NT2/D1 (cell line): ENCODE data around the gene ADAM23.

Experiments
- DNase-seq: peaks from one replicate; pipeline ENCODE4 v3.0.0-alpha.2; 2011; ENCODE audit warnings: low read depth, low spot score
- H3K27me3 ChIP-seq: 2 replicates; pipeline ENCODE4 v1.6.0; 2011; ENCODE audit warnings: mild to moderate bottlenecking; ENCODE audit not compliant: insufficient read length, insufficient read depth
- H3K36me3 ChIP-seq: 2 replicates; pipeline ENCODE4 v1.6.1; 2011; ENCODE audit warnings: mild to moderate bottlenecking, low read length, mixed read lengths; ENCODE audit not compliant: insufficient read depth, insufficient read length
- H3K4me1 ChIP-seq: 2 replicates; pipeline ENCODE4 v1.5.1; 2011; ENCODE audit not compliant: insufficient read depth, insufficient read length
- H3K4me3 ChIP-seq: 2 replicates; pipeline ENCODE4 v1.5.1; 2011; ENCODE audit warnings: low read depth; ENCODE audit not compliant: insufficient read length
- H3K9ac ChIP-seq: 2 replicates; pipeline ENCODE4 v1.6.0; 2011; ENCODE audit warnings: low read depth; ENCODE audit not compliant: insufficient read length
- H3K9me3 ChIP-seq: 2 replicates; pipeline ENCODE4 v1.5.1; 2011; ENCODE audit warnings: mild to moderate bottlenecking, low read length; ENCODE audit not compliant: insufficient read depth
- SUZ12 ChIP-seq: IDR thresholded peaks from 2 replicates; pipeline ENCODE4 v1.6.1; 2011; ENCODE audit not compliant: insufficient read length, insufficient read depth; ENCODE audit errors: extremely low read depth
- YY1 ChIP-seq: IDR thresholded peaks from 2 replicates; pipeline ENCODE4 v1.6.1; 2011; ENCODE audit not compliant: insufficient read length, insufficient read depth
- ZNF274 ChIP-seq: IDR thresholded peaks from 2 replicates; pipeline ENCODE4 v1.6.1; 2011; ENCODE audit warnings: mild to moderate bottlenecking, low read depth, low read length

Gene ADAM23

GRCh38 chr2:206527153-206527552 is 83.8 kb downstream of the ADAM23 start:
- Histone ChIP-seq H3K36me3 (no peaks in the 10 kb centered on the region), H3K4me3 (no peak overlapping the region), H3K27me3 (no peaks in the 10 kb centered on the region), H3K4me1 (no peaks in the 10 kb centered on the region), H3K9me3 (no peaks in the 10 kb centered on the region), H3K9ac (no peak overlapping the region)
- TF ChIP-seq SUZ12 (no peak), YY1 (no peak), ZNF274 (no peak)
- no peak for DNase-seq

GRCh38 chr2:206530727-206531126 is 87.4 kb downstream of the ADAM23 start:
- H3K4me1 ChIP-seq: no peaks in the 10 kb centered on the region
- H3K27me3 ChIP-seq: no peaks in the 10 kb centered on the region
- no peaks in the 10 kb centered on the region for H3K9me3 ChIP-seq
- TF ChIP-seq YY1: no peak
- no peak for TF ChIP-seq SUZ12
- no peak for TF ChIP-seq ZNF274
- no peaks in the 10 kb centered on the region for H3K36me3 ChIP-seq
- H3K4me3 ChIP-seq: no peak overlapping the region
- DNase-seq: no peak
- H3K9ac ChIP-seq: peak overlapping the region; percentile 14

- Histone ChIP-seq H3K27me3 (no peaks in the 10 kb centered on the region), H3K9me3 (no peaks in the 10 kb centered on the region), H3K36me3 (no peaks in the 10 kb centered on the region), H3K4me3 (no peak overlapping the region), H3K9ac (no peak overlapping the region), H3K4me1 (no peaks in the 10 kb centered on the region)
- no peak for DNase-seq
- no peak for TF ChIP-seq YY1
- TF ChIP-seq SUZ12: no peak
- no peak for TF ChIP-seq ZNF274
Observed at GRCh38 chr2:206531996-206532543, 88.7 kb downstream of the ADAM23 start.

GRCh38 chr2:206533977-206534376 is 90.6 kb downstream of the ADAM23 start:
- Histone ChIP-seq H3K36me3 (no peaks in the 10 kb centered on the region), H3K27me3 (no peaks in the 10 kb centered on the region), H3K4me3 (no peak overlapping the region), H3K9ac (no peak overlapping the region), H3K4me1 (no peaks in the 10 kb centered on the region), H3K9me3 (no peaks in the 10 kb centered on the region)
- TF ChIP-seq ZNF274 (no peak), SUZ12 (no peak), YY1 (no peak)
- DNase-seq: no peak

- Histone ChIP-seq H3K27me3 (no peaks in the 10 kb centered on the region), H3K9me3 (no peaks in the 10 kb centered on the region), H3K4me1 (no peaks in the 10 kb centered on the region), H3K36me3 (no peaks in the 10 kb centered on the region), H3K9ac (no peak overlapping the region), H3K4me3 (no peak overlapping the region)
- TF ChIP-seq YY1 (no peak), SUZ12 (no peak), ZNF274 (no peak)
- DNase-seq: no peak
Observed at GRCh38 chr2:206535260-206535986, 92.1 kb downstream of the ADAM23 start.

GRCh38 chr2:206540757-206541156 is 97.4 kb downstream of the ADAM23 start:
- TF ChIP-seq YY1 (no peak), SUZ12 (no peak), ZNF274 (no peak)
- no peak for DNase-seq

GRCh38 chr2:206543073-206543472 is 99.7 kb downstream of the ADAM23 start:
- H3K4me3 ChIP-seq: no peak overlapping the region
- no peaks in the 10 kb centered on the region for H3K36me3 ChIP-seq
- H3K4me1 ChIP-seq: no peaks in the 10 kb centered on the region
- no peak for DNase-seq
- H3K27me3 ChIP-seq: no peaks in the 10 kb centered on the region
- no peak overlapping the region for H3K9ac ChIP-seq
- TF ChIP-seq SUZ12: no peak
- TF ChIP-seq YY1: no peak
- no peak for TF ChIP-seq ZNF274
- no peaks in the 10 kb centered on the region for H3K9me3 ChIP-seq

More at GRCh38 chr2:206540757-206541156, 97.4 kb downstream of the ADAM23 start:
- no peaks in the 10 kb centered on the region for H3K4me1 ChIP-seq
- H3K9ac ChIP-seq: no peak overlapping the region
- no peak overlapping the region for H3K4me3 ChIP-seq
- no peaks in the 10 kb centered on the region for H3K36me3 ChIP-seq
- H3K27me3 ChIP-seq: no peaks in the 10 kb centered on the region
- H3K9me3 ChIP-seq: no peaks in the 10 kb centered on the region
